A673 (cell line): Measurements from ENCODE around the gene ERO1A. TPM values are rescaled to one million over a fixed set of nuclear protein-coding genes. Genes with fewer than 3 reads are reported as not detected.

Source experiments
- BruUV-seq: library from RNA; stranded (reverse); fragments of 400-500 nt; replicated peaks from 2 replicates; lab custom pipeline; 2021; lab: Mats Ljungman, UMichigan
- CTCF ChIA-PET: fragments of 300-600 bp; sonication (Branson Sonifier 250); formaldehyde crosslinking; loops from one replicate; lab custom pipeline; 2022; ENCODE audit warnings: antibody characterized with exemption; lab: Charles Lee
- POLR2A ChIA-PET: fragments of 300-600 bp; sonication (Branson Sonifier 250); formaldehyde crosslinking; loops from one replicate; lab custom pipeline; 2022; ENCODE audit warnings: antibody characterized with exemption; ENCODE audit not compliant: low non-redundant PET; lab: Charles Lee
- DNase-seq: peaks from one replicate; pipeline ENCODE4 v3.0.0-alpha.2; 2015; ENCODE audit warnings: low spot score
- H3K27ac ChIP-seq: fragments of 200-600 bp; sonication (generic); 2 replicates; pipeline ENCODE4 v1.5.1; 2016; ENCODE audit warnings: mixed run types, low read depth, mild to moderate bottlenecking, mixed read lengths, antibody characterized with exemption, low read length; ENCODE audit not compliant: poor library complexity, severe bottlenecking
- H3K27me3 ChIP-seq: fragments of 200-600 bp; sonication (generic); replicated peaks from 2 replicates; pipeline ENCODE4 v1.6.1; 2017; ENCODE audit warnings: mixed run types, low read depth, mild to moderate bottlenecking, mixed read lengths, antibody characterized with exemption, low read length; ENCODE audit not compliant: insufficient read depth, poor library complexity
- H3K36me3 ChIP-seq: fragments of 200-600 bp; sonication (generic); 2 replicates; pipeline ENCODE4 v1.6.1; 2016; ENCODE audit warnings: mixed run types, mild to moderate bottlenecking, mixed read lengths, antibody characterized with exemption, low read length; ENCODE audit not compliant: insufficient read depth, poor library complexity, severe bottlenecking
- H3K4me1 ChIP-seq: fragments of 200-600 bp; sonication (generic); 2 replicates; pipeline ENCODE4 v1.6.1; 2017; ENCODE audit warnings: mixed run types, mild to moderate bottlenecking, mixed read lengths, antibody characterized with exemption, low read length; ENCODE audit not compliant: insufficient read depth, poor library complexity, severe bottlenecking
- H3K4me3 ChIP-seq: fragments of 200-600 bp; sonication (generic); 2 replicates; pipeline ENCODE4 v1.5.1; 2016; ENCODE audit warnings: low read depth, mixed run types, mild to moderate bottlenecking, mixed read lengths, low read length; ENCODE audit not compliant: poor library complexity, severe bottlenecking
- H3K9me3 ChIP-seq: fragments of 200-600 bp; sonication (generic); 2 replicates; pipeline ENCODE4 v1.6.1; 2016; ENCODE audit warnings: mixed run types, low read depth, mild to moderate bottlenecking, mixed read lengths, antibody characterized with exemption, low read length; ENCODE audit not compliant: poor library complexity, severe bottlenecking
- CTCF ChIP-seq: fragments of 300-800, 200-600 bp; sonication (generic); conservative IDR thresholded peaks from 2 replicates; pipeline ENCODE4 v1.5.1; 2017; ENCODE audit warnings: low read depth, mild to moderate bottlenecking, antibody characterized with exemption, low read length, moderate library complexity, mixed read lengths
- EZH2 ChIP-seq: fragments of 200-600 bp; sonication (generic); IDR thresholded peaks from 2 replicates; pipeline ENCODE4 v1.6.1; 2017; ENCODE audit warnings: borderline replicate concordance, low read depth, mild to moderate bottlenecking, mixed read lengths, antibody characterized with exemption, low read length; ENCODE audit not compliant: poor library complexity, severe bottlenecking
- intact Hi-C: fragments of 100-400 bp; cut with micrococcal nuclease; formaldehyde crosslinking; loops from one replicate; pipeline ENCODE4 v1.10.0; 2022; ENCODE audit not compliant: unreplicated experiment
- total RNA-seq: library from RNA; stranded (reverse); gene quantifications from 2 replicates; pipeline ENCODE4 v1.2.3, GENCODE V29; 2021

The ERO1A gene
- total RNA-seq, 1 experiment from 2014 or later = 52.1 TPM

- Histone ChIP-seq H3K27me3 (no peaks in the 10 kb centered on the region), H3K4me3 (no peak overlapping the region), H3K36me3 (no peaks in the 10 kb centered on the region), H3K9me3 (no peaks in the 10 kb centered on the region), H3K4me1 (no peaks in the 10 kb centered on the region), H3K27ac (no peak overlapping the region)
- no peak for DNase-seq
- intact Hi-C loops = no loop called here
- CTCF ChIA-PET = no interaction called here
- BruUV-seq = no TSS peak
- POLR2A ChIA-PET = no interaction called here
- TF ChIP-seq EZH2 = no peak
- TF ChIP-seq CTCF = no peak
Observed at GRCh38 chr14:52660325-52660724, 35.0 kb downstream of the ERO1A start.

- CTCF ChIA-PET = no interaction called here
- TF ChIP-seq EZH2 (no peak), CTCF (no peak)
- BruUV-seq = no TSS peak
- Histone ChIP-seq H3K27me3 (no peaks in the 10 kb centered on the region), H3K9me3 (no peaks in the 10 kb centered on the region), H3K4me1 (no peaks in the 10 kb centered on the region), H3K36me3 (peaks cover 5% of the 10 kb centered on the region), H3K4me3 (no peak overlapping the region), H3K27ac (no peak overlapping the region)
- intact Hi-C loops = loop anchor here (10.0 kb wide), 1 partner anchor 648 kb away; no protein-coding TSS in a partner anchor
- no peak for DNase-seq
- POLR2A ChIA-PET = no interaction called here
Observed at GRCh38 chr14:52656905-52657304, 38.5 kb downstream of the ERO1A start.

- Histone ChIP-seq H3K4me3 (no peak overlapping the region), H3K27me3 (no peaks in the 10 kb centered on the region), H3K9me3 (no peaks in the 10 kb centered on the region), H3K27ac (no peak overlapping the region), H3K4me1 (no peaks in the 10 kb centered on the region), H3K36me3 (peaks cover 18% of the 10 kb centered on the region)
- no TSS peak for BruUV-seq
- ChIA-PET CTCF (interaction anchor here (0.7 to 0.8 kb wide), 3 partner anchors 98 to 310 kb away, joined by 4 to 6 read pairs (median 4); partner anchors contain the start of genes GPR137C and TXNDC16), POLR2A (no interaction called here)
- intact Hi-C loops = loop anchor here (10.0 kb wide), 1 partner anchor 654 kb away; no protein-coding TSS in a partner anchor
- TF ChIP-seq EZH2 (no peak), CTCF (peak; percentile 47)
- DNase-seq = peak; percentile 28
Observed at GRCh38 chr14:52650774-52651173, 44.6 kb downstream of the ERO1A start.
